Measurements from ENCODE around the gene BCAS3. TPM values are rescaled to one million over a fixed set of nuclear protein-coding genes. Genes with fewer than 3 reads are reported as not detected.

BCAS3 gene
- total and polyA plus RNA-seq, 5 experiments from 2014 or later: 25.7 to 41.4 (median 32.8) TPM

- peaks cover 0 to 6% (median 4%) of the 10 kb centered on the region in 4 donors for H3K4me1 Mint-ChIP-seq
- no peak overlapping the region for H3K4me3 Mint-ChIP-seq
- H3K36me3 Mint-ChIP-seq: no peaks in the 10 kb centered on the region
- peaks cover 0 to 4% (median 0%) of the 10 kb centered on the region in 9 donors for H3K9me3 Mint-ChIP-seq
- POLR2A ChIA-PET: no interaction called here
- no peak overlapping the region for H3K27ac Mint-ChIP-seq
- no peaks in the 10 kb centered on the region for H3K27me3 Mint-ChIP-seq
- DNase-seq (no peak), ATAC-seq (no peak)
These were observed 507.7 kb downstream of the BCAS3 start for GRCh38 chr17:61185385-61185784.

- no peak for DNase-seq
- Mint-ChIP-seq H3K9me3 (peaks cover 0 to 8% (median 0%) of the 10 kb centered on the region in 9 donors), H3K27ac (no peak overlapping the region), H3K4me1 (peaks cover 0 to 6% (median 4%) of the 10 kb centered on the region in 4 donors), H3K27me3 (no peaks in the 10 kb centered on the region), H3K4me3 (no peak overlapping the region), H3K36me3 (peaks cover 0 to 2% (median 0%) of the 10 kb centered on the region in 3 donors)
- no peak for ATAC-seq
- POLR2A ChIA-PET: no interaction called here
These were observed 509.4 kb downstream of the BCAS3 start for GRCh38 chr17:61187038-61187437.

GRCh38 chr17:61188081-61188480 lies 510.4 kb downstream of the BCAS3 start:
- Mint-ChIP-seq H3K4me1 (peaks cover 0 to 6% (median 4%) of the 10 kb centered on the region in 4 donors), H3K9me3 (peaks cover 0 to 12% (median 0%) of the 10 kb centered on the region in 9 donors), H3K4me3 (no peak overlapping the region), H3K36me3 (peaks cover 0 to 2% (median 0%) of the 10 kb centered on the region in 3 donors), H3K27ac (no peak overlapping the region), H3K27me3 (no peaks in the 10 kb centered on the region)
- POLR2A ChIA-PET: no interaction called here
- no peak for DNase-seq
- ATAC-seq: no peak

GRCh38 chr17:61189968-61190367 lies 512.3 kb downstream of the BCAS3 start:
- Mint-ChIP-seq H3K4me1 (peaks cover 0 to 6% (median 1%) of the 10 kb centered on the region in 4 donors), H3K27ac (no peak overlapping the region), H3K36me3 (peaks cover 0 to 2% (median 0%) of the 10 kb centered on the region in 3 donors), H3K27me3 (no peaks in the 10 kb centered on the region), H3K9me3 (peaks cover 0 to 12% (median 0%) of the 10 kb centered on the region in 9 donors), H3K4me3 (no peak overlapping the region)
- no peak for DNase-seq
- POLR2A ChIA-PET: no interaction called here
- no peak for ATAC-seq

GRCh38 chr17:61196302-61196704 lies 518.7 kb downstream of the BCAS3 start:
- Mint-ChIP-seq H3K27ac (no peak overlapping the region), H3K4me3 (no peak overlapping the region), H3K27me3 (no peaks in the 10 kb centered on the region), H3K9me3 (peaks cover 0 to 11% (median 0%) of the 10 kb centered on the region in 9 donors), H3K4me1 (no peaks in the 10 kb centered on the region), H3K36me3 (peaks cover 0 to under 1% (median 0%) of the 10 kb centered on the region in 3 donors)
- POLR2A ChIA-PET: no interaction called here
- DNase-seq: no peak
- no peak for ATAC-seq

- Mint-ChIP-seq H3K4me3 (no peak overlapping the region), H3K4me1 (no peaks in the 10 kb centered on the region), H3K9me3 (peaks cover 0 to 6% (median 0%) of the 10 kb centered on the region in 9 donors), H3K27ac (no peak overlapping the region), H3K27me3 (no peaks in the 10 kb centered on the region), H3K36me3 (no peaks in the 10 kb centered on the region)
- DNase-seq (no peak), ATAC-seq (no peak)
- POLR2A ChIA-PET: no interaction called here
These were observed 519.1 kb downstream of the BCAS3 start for GRCh38 chr17:61196799-61197198.

- Mint-ChIP-seq H3K27ac (no peak overlapping the region), H3K36me3 (peaks cover 0 to 7% (median 0%) of the 10 kb centered on the region in 3 donors), H3K4me3 (no peak overlapping the region), H3K9me3 (no peaks in the 10 kb centered on the region), H3K27me3 (no peaks in the 10 kb centered on the region), H3K4me1 (no peaks in the 10 kb centered on the region)
- POLR2A ChIA-PET: interaction anchor here (0.6 kb wide), 1 partner anchor 12 kb away, joined by 4 read pairs; no protein-coding TSS in a partner anchor
- no peak for DNase-seq
- no peak for ATAC-seq
These were observed 522.0 kb downstream of the BCAS3 start for GRCh38 chr17:61199431-61200338.

GRCh38 chr17:61200339-61200715 lies 522.7 kb downstream of the BCAS3 start:
- H3K27me3 Mint-ChIP-seq: no peaks in the 10 kb centered on the region
- no peak for DNase-seq
- H3K27ac Mint-ChIP-seq: no peak overlapping the region
- H3K36me3 Mint-ChIP-seq: peaks cover 0 to 7% (median 0%) of the 10 kb centered on the region in 3 donors
- no peak overlapping the region for H3K4me3 Mint-ChIP-seq
- no peak for ATAC-seq
- POLR2A ChIA-PET: interaction anchor here (0.6 kb wide), 1 partner anchor 11 kb away, joined by 4 read pairs; no protein-coding TSS in a partner anchor
- no peaks in the 10 kb centered on the region for H3K9me3 Mint-ChIP-seq
- no peaks in the 10 kb centered on the region for H3K4me1 Mint-ChIP-seq

- H3K36me3 Mint-ChIP-seq: peaks cover 0 to 11% (median 2%) of the 10 kb centered on the region in 3 donors
- no peaks in the 10 kb centered on the region for H3K9me3 Mint-ChIP-seq
- no peak for ATAC-seq
- POLR2A ChIA-PET: no interaction called here
- H3K4me1 Mint-ChIP-seq: no peaks in the 10 kb centered on the region
- no peak overlapping the region for H3K27ac Mint-ChIP-seq
- DNase-seq: no peak
- no peaks in the 10 kb centered on the region for H3K27me3 Mint-ChIP-seq
- H3K4me3 Mint-ChIP-seq: no peak overlapping the region
These were observed 523.6 kb downstream of the BCAS3 start for GRCh38 chr17:61201211-61201610.

GRCh38 chr17:61202564-61202963 lies 524.9 kb downstream of the BCAS3 start:
- Mint-ChIP-seq H3K36me3 (peaks cover 0 to 11% (median 2%) of the 10 kb centered on the region in 3 donors), H3K9me3 (no peaks in the 10 kb centered on the region), H3K27ac (no peak overlapping the region), H3K4me3 (no peak overlapping the region), H3K4me1 (no peaks in the 10 kb centered on the region), H3K27me3 (no peaks in the 10 kb centered on the region)
- DNase-seq (no peak), ATAC-seq (no peak)
- POLR2A ChIA-PET: interaction anchor here (0.6 kb wide), 1 partner anchor 22 kb away, joined by 3 read pairs; no protein-coding TSS in a partner anchor

- Mint-ChIP-seq H3K27me3 (no peaks in the 10 kb centered on the region), H3K4me1 (no peaks in the 10 kb centered on the region), H3K9me3 (no peaks in the 10 kb centered on the region), H3K36me3 (peaks cover 0 to 11% (median 2%) of the 10 kb centered on the region in 3 donors), H3K27ac (no peak overlapping the region), H3K4me3 (no peak overlapping the region)
- POLR2A ChIA-PET: no interaction called here
- ATAC-seq: no peak
- DNase-seq: no peak
These were observed 526.0 kb downstream of the BCAS3 start for GRCh38 chr17:61203671-61204131.

GRCh38 chr17:61204456-61204855 lies 526.8 kb downstream of the BCAS3 start:
- POLR2A ChIA-PET: no interaction called here
- Mint-ChIP-seq H3K9me3 (no peaks in the 10 kb centered on the region), H3K27ac (no peak overlapping the region), H3K36me3 (peaks cover 0 to 11% (median 2%) of the 10 kb centered on the region in 3 donors), H3K4me3 (no peak overlapping the region), H3K4me1 (no peaks in the 10 kb centered on the region), H3K27me3 (no peaks in the 10 kb centered on the region)
- no peak for DNase-seq
- no peak for ATAC-seq

GRCh38 chr17:61205401-61205800 lies 527.8 kb downstream of the BCAS3 start:
- POLR2A ChIA-PET: no interaction called here
- no peaks in the 10 kb centered on the region for H3K27me3 Mint-ChIP-seq
- no peaks in the 10 kb centered on the region for H3K4me1 Mint-ChIP-seq
- ATAC-seq (no peak), DNase-seq (no peak)
- H3K4me3 Mint-ChIP-seq: no peak overlapping the region
- H3K36me3 Mint-ChIP-seq: peaks cover 0 to 11% (median 2%) of the 10 kb centered on the region in 3 donors
- no peak overlapping the region for H3K27ac Mint-ChIP-seq
- no peaks in the 10 kb centered on the region for H3K9me3 Mint-ChIP-seq

Data from naive thymus-derived CD8-positive, alpha-beta T cell (primary cell).